Stimulated activated CD4-positive, alpha-beta T cell treated with anti-CD3 and anti-CD28 coated beads, Interleukin-15, amount 100 ng/mL, for 1 hour (primary cell): ENCODE results near the gene TBC1D32.
"Not testable (repeated sequence)": the region's sequence is repeated elsewhere in the genome, so short reads cannot be mapped to it uniquely, and the experiment has no call there.

Experiments used
- DNase-seq, 2 donors: peaks; one replicate each; pipeline ENCODE4 v3.0.0-alpha.2; 2020; ENCODE audit warnings: low read depth in 1 of 2, low spot score in 1 of 2

Gene TBC1D32

GRCh38 chr6:121321282-121321681 is 13.0 kb downstream of the TBC1D32 start:
- DNase-seq, result no peak

GRCh38 chr6:121319603-121320002 is 14.7 kb downstream of the TBC1D32 start:
- DNase-seq, result no peak

DNA sequence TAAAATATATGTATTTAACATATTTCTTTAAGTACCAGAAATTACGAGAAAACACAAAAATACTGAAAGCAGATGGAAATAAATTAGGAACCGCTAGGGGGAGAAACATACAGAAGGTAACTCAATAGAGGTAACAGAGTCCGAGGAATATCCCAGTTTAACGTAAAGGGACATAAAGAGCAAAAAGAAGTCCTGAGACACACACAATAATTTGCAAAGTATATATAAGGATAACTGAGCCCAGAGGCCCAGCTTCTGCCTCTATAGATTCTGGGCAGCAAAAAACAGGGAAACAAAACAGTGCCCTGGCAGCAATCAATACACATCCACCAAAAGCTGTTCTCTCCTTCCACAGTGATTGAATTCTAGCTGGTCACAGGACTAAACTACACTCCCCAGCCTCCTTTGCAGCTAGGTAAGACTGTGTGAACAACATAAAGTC is 15.1 kb downstream of the TBC1D32 start:
- DNase-seq, result no peak

DNA sequence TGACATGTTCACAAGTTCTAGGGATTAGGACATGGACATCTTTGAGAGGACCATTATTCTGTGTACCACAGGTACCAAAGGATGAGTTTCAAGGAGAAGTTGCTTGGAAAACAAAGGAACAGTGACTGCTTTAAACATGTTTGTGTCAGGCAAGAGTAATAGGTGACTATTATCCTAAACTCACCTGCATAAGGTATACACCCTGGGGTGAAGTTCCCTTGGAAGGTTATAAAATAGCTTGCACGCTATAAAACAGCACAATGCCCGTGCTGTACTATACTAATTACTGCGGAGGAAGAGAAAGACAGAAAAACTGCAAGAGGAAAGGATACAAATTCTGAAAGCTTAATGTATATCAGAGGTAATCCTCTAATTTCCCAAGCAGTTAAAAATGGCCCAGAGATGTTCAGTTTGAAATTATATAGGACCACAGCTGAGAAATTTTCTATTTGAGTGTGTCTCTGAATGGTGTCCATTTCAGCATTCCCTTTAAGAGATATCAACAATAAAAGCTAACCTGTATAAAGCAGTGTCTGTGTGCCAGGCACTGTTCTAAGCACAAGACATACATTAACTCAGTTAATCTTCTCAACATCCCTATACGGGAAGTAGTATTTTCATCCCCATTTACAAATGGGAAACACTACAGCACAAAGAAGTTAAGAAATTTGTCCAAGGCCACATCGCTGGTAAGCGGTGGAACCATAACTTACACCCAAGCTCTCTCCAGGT is 19.7 kb downstream of the TBC1D32 start:
- no peak for DNase-seq

DNA sequence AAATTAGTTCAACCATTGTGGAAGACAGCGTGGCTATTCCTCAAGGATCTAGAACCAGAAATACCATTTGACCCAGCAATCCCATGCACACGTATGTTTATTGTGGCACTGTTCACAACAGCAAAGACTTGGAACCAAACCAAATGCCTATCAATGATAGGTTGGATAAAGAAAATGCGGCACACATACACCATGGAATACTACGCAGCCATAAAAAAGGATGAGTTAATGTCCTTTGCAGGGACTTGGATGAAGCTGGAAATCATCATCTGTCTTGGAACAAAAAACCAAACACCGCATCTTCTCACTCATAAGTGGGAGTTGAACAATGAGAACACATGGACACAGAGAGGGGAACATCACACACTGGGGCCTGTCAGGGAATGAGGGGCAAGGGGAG is 22.5 kb downstream of the TBC1D32 start:
- DNase-seq, result not testable (repeated sequence)

- DNase-seq, result no peak
Measured at GRCh38 chr6:121310495-121310894, 23.8 kb downstream of the TBC1D32 start.

- DNase-seq, result no peak
Measured at GRCh38 chr6:121309768-121310469, 24.4 kb downstream of the TBC1D32 start.

GRCh38 chr6:121305957-121306607 is 28.2 kb downstream of the TBC1D32 start:
- no peak for DNase-seq

- DNase-seq, result no peak
Measured at GRCh38 chr6:121302882-121303281, 31.4 kb downstream of the TBC1D32 start.

DNA sequence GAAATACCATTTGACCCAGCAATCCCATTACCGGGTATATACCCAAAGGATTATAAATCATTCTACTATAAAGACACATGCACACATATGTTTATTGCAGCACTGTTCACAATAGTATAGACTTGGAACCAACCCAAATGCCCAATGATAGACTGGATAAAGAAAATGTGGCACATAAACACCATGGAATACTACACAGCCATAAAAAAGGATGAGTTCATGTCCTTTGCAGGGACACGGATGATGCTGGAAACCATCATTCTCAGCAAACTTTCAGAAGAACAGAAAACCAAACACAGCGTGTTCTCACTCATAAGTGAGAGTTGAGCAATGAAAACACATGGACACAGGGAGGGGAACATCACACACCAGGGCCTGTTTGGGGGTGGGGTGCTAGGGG is 33.1 kb downstream of the TBC1D32 start:
- not testable (repeated sequence) for DNase-seq

- no peak for DNase-seq
Measured at GRCh38 chr6:121297694-121298093, 36.6 kb downstream of the TBC1D32 start.

DNA sequence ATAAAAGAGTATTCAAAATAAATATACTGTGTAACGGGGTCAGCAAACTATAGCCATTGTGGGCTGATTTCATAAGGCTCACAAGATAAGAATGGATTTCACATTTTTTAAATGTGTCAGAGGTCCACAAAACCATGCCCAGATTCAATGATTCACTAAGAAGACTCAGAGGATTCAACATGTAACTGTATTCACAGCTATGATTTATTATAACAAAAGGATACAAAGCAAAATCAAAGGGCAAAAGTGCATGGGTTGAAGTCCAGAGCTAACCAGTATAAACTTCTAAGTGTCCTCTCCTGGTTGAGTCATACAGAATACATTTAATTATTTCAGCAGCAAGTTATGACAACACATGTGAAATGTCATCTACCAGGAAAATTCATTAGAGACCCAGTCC is 49.2 kb downstream of the TBC1D32 start:
- DNase-seq, result no peak

GRCh38 chr6:121274666-121275295 is 59.5 kb downstream of the TBC1D32 start:
- no peak for DNase-seq

DNA sequence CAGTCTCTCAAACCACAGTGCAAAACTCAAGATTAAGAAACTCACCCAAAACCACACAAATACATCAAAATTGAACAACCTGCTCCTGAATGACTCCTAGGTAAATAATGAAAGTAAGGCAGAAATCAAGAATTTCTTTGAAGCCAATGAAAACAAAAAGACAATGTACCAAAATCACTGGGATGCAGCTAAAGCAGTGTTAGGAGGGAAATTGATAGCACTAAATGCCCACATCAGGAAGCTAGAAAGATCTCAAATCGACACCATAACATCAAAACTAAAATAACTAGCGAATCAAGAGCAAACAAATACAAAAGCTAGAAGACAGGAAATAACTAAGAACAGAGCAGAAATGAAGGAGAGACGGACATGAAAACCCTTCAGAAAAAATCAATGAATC is 70.5 kb downstream of the TBC1D32 start:
- DNase-seq, result no peak

- no peak for DNase-seq
Measured at GRCh38 chr6:121260651-121261102, 73.6 kb downstream of the TBC1D32 start.

DNA sequence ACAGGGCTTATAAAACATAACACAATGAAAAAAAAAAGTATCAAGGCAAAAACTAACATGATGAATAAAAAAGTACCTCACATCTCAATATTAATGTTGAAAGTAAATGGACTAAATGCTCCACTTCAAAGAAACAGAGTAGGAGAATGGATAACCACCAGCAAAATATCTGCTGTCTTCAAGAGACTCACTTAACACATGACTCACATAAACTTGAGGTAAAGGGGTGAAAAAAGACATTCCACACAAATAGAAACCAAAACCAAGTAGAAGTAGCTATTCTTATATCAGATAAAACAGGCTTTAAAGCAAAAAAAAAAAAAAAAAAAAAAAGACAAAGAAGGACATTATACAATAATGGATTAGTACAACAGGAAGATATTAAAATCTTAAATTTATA is 86.9 kb downstream of the TBC1D32 start:
- no peak for DNase-seq

DNA sequence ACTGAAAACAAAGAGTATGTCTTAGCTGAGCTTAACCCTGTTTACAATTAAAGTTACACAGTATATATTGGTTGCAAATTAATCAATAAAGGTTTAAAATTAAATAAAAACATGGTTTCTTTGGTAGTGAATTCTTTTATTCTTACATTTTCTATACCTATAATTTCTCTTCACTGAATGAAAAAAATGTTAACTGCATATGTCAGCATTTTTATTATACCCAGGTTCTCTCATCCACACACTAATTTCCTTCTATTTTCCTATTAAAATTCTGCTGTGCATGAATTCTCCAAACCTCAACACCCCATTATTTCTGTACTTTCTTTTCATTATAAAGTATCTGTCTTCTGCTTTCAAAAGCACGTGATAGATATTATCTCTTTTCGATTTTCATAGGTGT is 91.9 kb downstream of the TBC1D32 start:
- DNase-seq, result no peak

DNA sequence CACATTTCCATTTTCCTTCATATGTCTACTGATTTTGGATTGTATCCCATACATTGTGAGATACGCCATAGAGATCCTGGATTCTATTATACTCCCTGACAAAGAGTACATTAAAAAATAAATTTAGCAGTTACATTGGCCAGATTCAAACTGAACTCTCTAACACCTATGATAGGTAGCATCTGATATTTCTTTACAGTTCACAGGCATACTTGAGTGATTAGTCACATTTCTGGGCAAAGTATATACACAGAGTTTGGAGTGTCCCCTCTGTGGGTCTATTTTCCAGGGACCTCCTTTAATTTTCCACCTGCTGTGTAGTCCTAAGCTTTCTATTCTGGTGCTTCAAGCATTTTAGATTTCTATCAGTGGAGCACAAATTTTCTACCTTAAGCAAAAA is 96.4 kb downstream of the TBC1D32 start:
- DNase-seq, result no peak

- DNase-seq, result no peak
Measured at GRCh38 chr6:121236984-121237383, 97.3 kb downstream of the TBC1D32 start.

GRCh38 chr6:121235386-121235785 is 98.9 kb downstream of the TBC1D32 start:
- no peak for DNase-seq

GRCh38 chr6:121223930-121224329 is 110.3 kb downstream of the TBC1D32 start:
- no peak for DNase-seq

DNA sequence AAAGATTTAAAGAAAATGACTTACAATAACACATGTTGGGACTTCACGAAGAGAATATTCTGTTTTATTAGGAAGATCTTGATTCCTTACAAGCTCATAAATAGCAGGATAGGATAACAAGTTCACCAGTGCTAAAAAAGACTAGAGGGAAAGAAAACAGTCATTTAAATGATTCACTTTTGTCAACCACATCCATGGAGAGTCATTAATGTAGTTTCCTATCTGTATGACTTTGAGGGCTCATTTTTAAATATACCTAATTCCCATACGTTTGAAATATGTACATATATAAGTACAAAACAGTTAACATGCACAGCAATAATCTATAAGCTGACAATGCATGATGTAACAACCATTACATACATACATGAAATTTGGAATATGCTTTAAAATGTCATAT is 111.1 kb downstream of the TBC1D32 start:
- no peak for DNase-seq
